Suprapubic skin (tissue), 4 donors: ENCODE results near the gene EFEMP1. TPM values are rescaled to one million over a fixed set of nuclear protein-coding genes. Genes with fewer than 3 reads are reported as not detected.

Experiments
- DNase-seq, 2 donors: peaks; one replicate each; pipeline ENCODE4 v3.0.0-alpha.2; 2019; ENCODE audit warnings: low spot score in 2 of 2
- H3K27ac ChIP-seq: fragments of 200-600 bp; sonication (generic); one replicate; pipeline ENCODE4 v1.5.1; 2019
- H3K27me3 ChIP-seq: fragments of 200-600 bp; sonication (generic); one replicate; pipeline ENCODE4 v1.5.1; 2019
- H3K36me3 ChIP-seq: fragments of 200-600 bp; sonication (generic); one replicate; pipeline ENCODE4 v1.5.1; 2019
- H3K4me1 ChIP-seq: fragments of 200-600 bp; sonication (generic); one replicate; pipeline ENCODE4 v1.5.1; 2019
- H3K4me3 ChIP-seq: fragments of 200-600 bp; sonication (generic); one replicate; pipeline ENCODE4 v1.5.1; 2019; ENCODE audit warnings: mild to moderate bottlenecking
- H3K9me3 ChIP-seq: fragments of 200-600 bp; sonication (generic); one replicate; pipeline ENCODE4 v1.5.1; 2019
- EP300 ChIP-seq: sonication (generic); formaldehyde crosslinking; IDR thresholded peaks from one replicate; pipeline ENCODE4 v1.6.1; 2017; ENCODE audit warnings: antibody characterized with exemption
- POLR2A ChIP-seq, 2 donors: fragments of 450-650 bp; IDR thresholded peaks; one replicate each; pipeline ENCODE4 v1.6.1; 2017; ENCODE audit warnings: antibody characterized with exemption in 2 of 2, mild to moderate bottlenecking in 2 of 2, moderate library complexity in 2 of 2
- POLR2AphosphoS5 ChIP-seq, 3 donors: sonication (generic); formaldehyde crosslinking; IDR thresholded peaks; one replicate each; pipeline ENCODE4 v1.6.1; 2017; ENCODE audit warnings: antibody characterized with exemption in 3 of 3
- WGBS: methylation state at CpG from one replicate; pipeline ENCODE4 v1.1.5; 2018; 5-methylcytosine and 5-hydroxymethylcytosine counted together
- total RNA-seq, 4 donors: library from RNA; depleted of rRNA; stranded (reverse); fragments of >200 nt; gene quantifications; one replicate each; pipeline ENCODE4 v1.1.0, GENCODE V29; 2016
- TF ChIP-seq, protein P1 (sequence below), 2 donors: fragments of 200-600 bp in 1 of 2; fragments of 450-650 bp in 1 of 2; sonication (generic) in 1 of 2; IDR thresholded peaks; one replicate each; pipeline ENCODE4 v1.5.1; 2016 to 2019; ENCODE audit warnings: antibody characterized with exemption in 2 of 2, mild to moderate bottlenecking in 1 of 2, moderate library complexity in 1 of 2

The EFEMP1 gene
- total RNA-seq, 4 donors from 2014 or later = 93.1 to 145 (median 137) TPM

DNA sequence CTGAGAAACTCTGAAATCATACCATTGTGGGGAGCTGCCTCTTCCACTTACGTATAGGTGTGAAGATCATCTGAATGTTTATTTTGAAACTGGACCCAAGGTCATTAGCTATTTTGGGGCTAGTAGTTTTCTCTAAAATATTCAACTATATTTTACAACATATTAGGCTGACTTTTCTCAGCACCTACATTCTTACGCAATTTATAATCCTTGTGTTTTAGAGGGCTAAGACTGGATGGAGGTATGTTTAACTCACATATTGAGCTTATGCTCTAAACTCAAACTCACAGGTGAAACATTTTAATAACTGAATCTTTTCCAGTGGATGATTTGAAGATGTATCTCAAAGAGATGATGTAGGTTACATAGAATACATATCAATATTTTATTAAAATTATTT is 49.2 kb downstream of the EFEMP1 start:
- Histone ChIP-seq H3K27me3 (no peaks in the 10 kb centered on the region), H3K4me3 (no peak overlapping the region), H3K27ac (no peak overlapping the region), H3K36me3 (peaks cover 5% of the 10 kb centered on the region), H3K9me3 (no peaks in the 10 kb centered on the region), H3K4me1 (peaks cover 7% of the 10 kb centered on the region)
- TF ChIP-seq POLR2AphosphoS5 (IDR thresholded peaks at IDR 0.05) (no peak), POLR2A (IDR thresholded peaks at IDR 0.05) (no peak), EP300 (no peak)
- TF ChIP-seq, protein P1, sequence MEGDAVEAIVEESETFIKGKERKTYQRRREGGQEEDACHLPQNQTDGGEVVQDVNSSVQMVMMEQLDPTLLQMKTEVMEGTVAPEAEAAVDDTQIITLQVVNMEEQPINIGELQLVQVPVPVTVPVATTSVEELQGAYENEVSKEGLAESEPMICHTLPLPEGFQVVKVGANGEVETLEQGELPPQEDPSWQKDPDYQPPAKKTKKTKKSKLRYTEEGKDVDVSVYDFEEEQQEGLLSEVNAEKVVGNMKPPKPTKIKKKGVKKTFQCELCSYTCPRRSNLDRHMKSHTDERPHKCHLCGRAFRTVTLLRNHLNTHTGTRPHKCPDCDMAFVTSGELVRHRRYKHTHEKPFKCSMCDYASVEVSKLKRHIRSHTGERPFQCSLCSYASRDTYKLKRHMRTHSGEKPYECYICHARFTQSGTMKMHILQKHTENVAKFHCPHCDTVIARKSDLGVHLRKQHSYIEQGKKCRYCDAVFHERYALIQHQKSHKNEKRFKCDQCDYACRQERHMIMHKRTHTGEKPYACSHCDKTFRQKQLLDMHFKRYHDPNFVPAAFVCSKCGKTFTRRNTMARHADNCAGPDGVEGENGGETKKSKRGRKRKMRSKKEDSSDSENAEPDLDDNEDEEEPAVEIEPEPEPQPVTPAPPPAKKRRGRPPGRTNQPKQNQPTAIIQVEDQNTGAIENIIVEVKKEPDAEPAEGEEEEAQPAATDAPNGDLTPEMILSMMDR (IDR thresholded peaks at IDR 0.05) = no peak
- DNase-seq = no peak
- WGBS = 91% methylated on average over 2 of the region's 2 CpGs

DNA sequence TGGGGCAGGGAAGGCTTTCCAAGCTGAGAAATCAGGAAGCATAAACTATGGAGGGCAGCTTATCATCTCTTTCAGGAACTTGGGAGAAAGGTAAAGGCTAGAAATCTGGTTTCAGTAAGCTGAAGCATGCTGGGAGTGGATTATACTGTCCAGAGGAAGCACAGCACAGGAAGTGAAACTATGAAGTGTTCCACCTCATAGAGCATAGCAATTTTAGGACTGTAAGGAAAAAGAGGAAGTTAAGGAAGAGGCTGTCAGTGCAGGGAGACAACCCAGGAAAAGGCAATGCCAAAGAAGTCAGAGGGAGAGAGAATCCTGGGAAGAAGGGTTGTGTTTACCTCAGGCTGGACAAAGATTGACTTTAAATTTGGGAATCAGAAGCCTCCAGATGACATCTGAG is 51.9 kb downstream of the EFEMP1 start:
- Histone ChIP-seq H3K27me3 (no peaks in the 10 kb centered on the region), H3K36me3 (peaks cover 5% of the 10 kb centered on the region), H3K9me3 (no peaks in the 10 kb centered on the region), H3K27ac (no peak overlapping the region), H3K4me3 (no peak overlapping the region), H3K4me1 (peaks cover 8% of the 10 kb centered on the region)
- DNase-seq = no peak
- TF ChIP-seq EP300 (no peak), POLR2AphosphoS5 (IDR thresholded peaks at IDR 0.05) (no peak), POLR2A (IDR thresholded peaks at IDR 0.05) (no peak)
- TF ChIP-seq, protein P1 (IDR thresholded peaks at IDR 0.05) = no peak

DNA sequence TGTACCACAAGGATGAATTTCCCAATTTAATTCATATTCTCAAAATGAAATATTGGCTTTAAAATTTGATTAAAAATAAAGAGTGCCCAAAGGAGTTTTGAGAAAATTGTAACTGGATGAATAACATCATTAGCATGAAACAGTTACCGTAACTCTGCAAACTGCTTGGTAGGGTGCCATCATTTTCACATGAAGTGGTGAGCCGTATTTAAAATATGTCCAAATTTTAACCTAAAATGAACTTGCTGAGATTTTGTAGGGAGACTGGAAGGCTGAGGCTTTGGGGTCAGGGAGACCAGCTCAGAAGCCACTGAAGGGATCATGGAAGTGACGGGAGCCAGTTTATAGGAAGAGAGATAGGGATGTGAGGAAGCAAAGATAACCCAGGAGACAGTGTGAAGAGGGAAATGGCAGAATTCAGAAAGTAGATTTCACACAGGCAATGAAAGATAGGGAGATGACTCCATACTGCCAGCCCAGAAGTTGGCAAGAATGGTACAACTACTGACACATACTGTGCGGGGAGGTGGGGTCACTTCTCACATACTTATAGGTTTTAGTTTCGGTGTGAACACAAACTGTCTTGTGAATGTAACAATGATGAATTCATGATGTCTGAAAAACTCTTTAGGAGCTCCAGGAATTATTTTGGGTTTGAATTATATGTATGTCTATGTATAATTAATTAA is 53.8 kb downstream of the EFEMP1 start:
- Histone ChIP-seq H3K4me1 (peaks cover 8% of the 10 kb centered on the region), H3K27me3 (no peaks in the 10 kb centered on the region), H3K36me3 (peaks cover 5% of the 10 kb centered on the region), H3K9me3 (no peaks in the 10 kb centered on the region), H3K4me3 (no peak overlapping the region), H3K27ac (peak overlapping the region; percentile 47)
- WGBS = 50% methylated on average over 5 of the region's 5 CpGs
- TF ChIP-seq EP300 (no peak), POLR2AphosphoS5 (IDR thresholded peaks at IDR 0.05) (no peak), POLR2A (IDR thresholded peaks at IDR 0.05) (no peak)
- TF ChIP-seq, protein P1 (IDR thresholded peaks at IDR 0.05) = no peak
- DNase-seq = no peak

DNA sequence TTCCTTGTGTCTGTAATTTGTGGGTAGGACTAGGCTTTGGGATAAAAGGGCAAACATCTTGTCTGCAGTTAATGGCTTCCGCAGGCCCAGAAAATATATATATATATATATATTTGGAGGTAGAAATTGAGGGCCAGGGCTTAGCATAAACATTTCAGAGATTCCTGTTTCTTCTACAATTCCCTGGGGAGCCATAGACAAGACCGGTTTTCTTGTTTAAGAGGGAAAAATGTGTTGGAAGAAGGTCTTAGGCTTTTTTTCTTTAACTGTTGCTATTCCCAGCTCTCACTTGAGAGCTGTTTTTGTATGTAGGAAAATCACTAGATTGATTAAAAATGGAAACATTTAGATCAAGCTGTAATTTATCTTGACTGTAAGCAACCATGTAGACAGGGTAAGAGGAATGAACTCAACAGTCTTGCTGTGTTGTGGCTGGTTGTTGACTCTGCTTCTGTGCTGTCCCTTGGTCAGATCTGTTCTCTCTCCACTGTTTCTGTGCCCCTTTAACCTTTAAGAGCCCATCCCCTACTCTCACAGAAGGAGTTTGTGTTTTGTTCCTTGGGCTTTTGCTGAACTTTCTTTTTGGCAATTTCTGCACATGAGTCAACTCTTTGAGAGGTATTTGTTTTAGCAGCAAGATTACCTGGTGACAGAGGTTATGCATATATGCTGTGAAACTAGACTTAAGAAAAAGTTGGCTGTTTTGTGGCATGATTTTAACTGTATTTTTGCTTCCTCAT is 58.3 kb downstream of the EFEMP1 start:
- no peak for DNase-seq
- peaks cover 22% of the 10 kb centered on the region for H3K4me1 ChIP-seq
- H3K27me3 ChIP-seq = no peaks in the 10 kb centered on the region
- no peak overlapping the region for H3K27ac ChIP-seq
- no peak for TF ChIP-seq POLR2AphosphoS5 (IDR thresholded peaks at IDR 0.05)
- no peak for TF ChIP-seq POLR2A (IDR thresholded peaks at IDR 0.05)
- TF ChIP-seq EP300 = no peak
- TF ChIP-seq, protein P1 (IDR thresholded peaks at IDR 0.05) = no peak
- WGBS = 73% methylated on average over 2 of the region's 2 CpGs
- no peaks in the 10 kb centered on the region for H3K9me3 ChIP-seq
- no peak overlapping the region for H3K4me3 ChIP-seq
- H3K36me3 ChIP-seq = no peaks in the 10 kb centered on the region

DNA sequence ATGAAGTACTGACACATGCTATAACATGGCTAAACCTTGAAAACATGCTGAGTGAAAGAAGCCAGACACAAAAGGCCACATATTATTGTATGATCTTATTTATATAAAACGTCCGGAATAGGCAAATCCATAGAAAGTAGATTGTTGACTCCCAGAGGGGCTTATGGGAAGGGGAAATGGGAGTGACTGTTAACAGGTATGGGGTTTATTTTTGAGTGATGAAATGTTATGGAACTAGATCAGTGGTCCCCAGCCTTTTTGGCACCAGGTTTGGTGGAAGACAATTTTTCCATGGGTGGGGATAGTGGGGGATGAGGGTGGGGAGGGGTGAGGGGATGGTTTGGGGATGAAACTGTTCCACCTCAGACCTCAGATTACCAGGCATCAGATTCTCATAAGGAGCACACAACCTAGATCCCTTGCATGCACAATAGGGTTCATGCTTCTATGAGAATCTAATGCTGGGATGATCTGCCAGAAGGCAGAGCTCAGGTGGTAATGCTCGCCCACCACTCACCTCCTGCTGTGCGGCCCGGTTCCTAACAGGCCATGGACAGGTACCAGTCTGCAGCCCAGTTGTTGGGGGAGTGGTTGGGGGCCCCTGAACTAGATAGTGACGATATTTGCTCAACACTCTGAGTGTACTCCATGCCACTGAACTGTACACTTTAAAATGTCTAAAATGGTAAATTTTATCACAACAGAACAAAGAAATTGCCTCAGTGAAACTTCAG is 59.1 kb downstream of the EFEMP1 start:
- WGBS = 90% methylated on average over 6 of the region's 6 CpGs
- H3K9me3 ChIP-seq = no peaks in the 10 kb centered on the region
- H3K27me3 ChIP-seq = no peaks in the 10 kb centered on the region
- TF ChIP-seq POLR2A (IDR thresholded peaks at IDR 0.05) = no peak
- TF ChIP-seq EP300 = no peak
- TF ChIP-seq POLR2AphosphoS5 (IDR thresholded peaks at IDR 0.05) = no peak
- TF ChIP-seq, protein P1 (IDR thresholded peaks at IDR 0.05) = no peak
- peaks cover 16% of the 10 kb centered on the region for H3K4me1 ChIP-seq
- no peaks in the 10 kb centered on the region for H3K36me3 ChIP-seq
- no peak overlapping the region for H3K27ac ChIP-seq
- no peak overlapping the region for H3K4me3 ChIP-seq
- no peak for DNase-seq
